Gastrocnemius medialis (tissue), 4 donors: ENCODE measurements around the gene WDR46.

Experiments
- POLR2A ChIP-seq, 2 donors: fragments of 450-650 bp; IDR thresholded peaks; one replicate each; pipeline ENCODE4 v1.6.1; 2017; ENCODE audit warnings: antibody characterized with exemption in 2 of 2, mild to moderate bottlenecking in 2 of 2, moderate library complexity in 2 of 2
- TF ChIP-seq, protein P1 (sequence below), 5 experiments: fragments of 450-650 bp in 3 of 5; fragments of 200-600 bp in 2 of 5; sonication (generic) in 2 of 5; IDR thresholded peaks in 4 of 5; conservative IDR thresholded peaks in 1 of 5; 1 replicate in 4 of 5; 2 replicates in 1 of 5; pipeline ENCODE4 v1.5.1; 2016 to 2019; ENCODE audit warnings: antibody characterized with exemption in 5 of 5, mild to moderate bottlenecking in 3 of 5, moderate library complexity in 3 of 5

DNA sequence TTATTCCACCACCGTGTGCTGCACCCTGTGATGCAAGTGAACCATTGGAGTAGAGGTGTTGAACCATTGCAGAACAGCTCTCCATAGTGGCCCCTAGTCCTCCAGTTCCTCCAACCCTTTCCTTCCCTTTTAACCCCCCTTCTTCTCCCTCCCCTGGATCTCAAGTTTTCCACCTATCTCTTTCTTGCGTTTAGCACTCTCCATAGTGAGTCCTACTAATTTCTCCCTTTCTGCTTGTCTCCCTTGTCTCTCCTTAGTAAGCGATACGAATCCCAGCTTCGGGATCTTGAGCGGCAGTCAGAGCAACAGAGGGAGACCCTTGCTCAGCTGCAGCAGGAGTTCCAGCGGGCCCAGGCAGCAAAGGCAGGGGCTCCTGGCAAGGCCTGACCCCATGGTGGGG, 1.4 kb upstream of the WDR46 start:
- TF ChIP-seq, protein P1, sequence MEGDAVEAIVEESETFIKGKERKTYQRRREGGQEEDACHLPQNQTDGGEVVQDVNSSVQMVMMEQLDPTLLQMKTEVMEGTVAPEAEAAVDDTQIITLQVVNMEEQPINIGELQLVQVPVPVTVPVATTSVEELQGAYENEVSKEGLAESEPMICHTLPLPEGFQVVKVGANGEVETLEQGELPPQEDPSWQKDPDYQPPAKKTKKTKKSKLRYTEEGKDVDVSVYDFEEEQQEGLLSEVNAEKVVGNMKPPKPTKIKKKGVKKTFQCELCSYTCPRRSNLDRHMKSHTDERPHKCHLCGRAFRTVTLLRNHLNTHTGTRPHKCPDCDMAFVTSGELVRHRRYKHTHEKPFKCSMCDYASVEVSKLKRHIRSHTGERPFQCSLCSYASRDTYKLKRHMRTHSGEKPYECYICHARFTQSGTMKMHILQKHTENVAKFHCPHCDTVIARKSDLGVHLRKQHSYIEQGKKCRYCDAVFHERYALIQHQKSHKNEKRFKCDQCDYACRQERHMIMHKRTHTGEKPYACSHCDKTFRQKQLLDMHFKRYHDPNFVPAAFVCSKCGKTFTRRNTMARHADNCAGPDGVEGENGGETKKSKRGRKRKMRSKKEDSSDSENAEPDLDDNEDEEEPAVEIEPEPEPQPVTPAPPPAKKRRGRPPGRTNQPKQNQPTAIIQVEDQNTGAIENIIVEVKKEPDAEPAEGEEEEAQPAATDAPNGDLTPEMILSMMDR (IDR thresholded peaks at IDR 0.05 in 4 of 5, conservative IDR thresholded peaks at IDR 0.05 in 1 of 5): no peak
- TF ChIP-seq POLR2A (IDR thresholded peaks at IDR 0.05): no peak
